ENCODE measurements around the gene STXBP5. TPM values are rescaled to one million over a fixed set of nuclear protein-coding genes. Genes with fewer than 3 reads are reported as not detected.

The STXBP5 gene
- total and polyA plus RNA-seq, 2 of the 13 experiments (the other 11 are each of a cell fraction or from before 2014, with no cell fraction given), result 8.8 to 19.4 TPM

DNA sequence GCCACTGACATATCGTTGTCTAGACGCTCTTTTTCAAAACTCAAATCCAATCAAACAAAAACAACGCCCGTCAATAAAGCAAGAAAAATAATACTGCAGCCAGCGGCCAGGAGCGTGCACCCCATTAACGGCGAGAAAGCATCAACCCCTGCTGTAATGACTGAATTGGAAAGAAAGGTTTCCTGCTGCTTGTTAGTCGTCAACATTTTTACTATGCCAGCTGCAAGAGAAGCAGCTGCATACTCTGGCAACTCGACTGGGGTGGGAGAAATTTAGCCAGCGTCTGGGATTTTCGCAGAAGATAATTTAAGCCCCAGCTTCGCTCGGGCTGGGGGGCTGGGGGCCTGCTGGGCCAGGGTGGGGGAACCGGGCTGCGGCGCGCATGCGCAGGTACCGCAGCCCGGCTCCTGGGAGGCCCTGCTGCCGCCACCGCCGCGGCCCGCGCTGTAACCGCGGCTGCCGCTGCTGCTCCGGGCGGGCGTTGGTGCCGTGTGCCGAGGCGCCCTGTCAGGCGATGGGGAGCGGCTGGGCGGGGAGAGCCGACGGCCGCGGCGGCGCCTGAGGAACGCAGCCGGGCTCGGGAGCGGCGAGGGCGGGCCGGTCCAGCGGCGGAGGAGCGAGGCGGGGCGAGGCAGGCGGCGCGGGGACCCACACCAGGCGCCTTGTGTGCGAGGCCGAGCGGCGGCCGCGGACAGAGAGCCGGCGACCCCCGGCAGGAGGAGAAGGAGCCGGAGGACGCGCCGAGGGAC is 732 bp upstream of the STXBP5 start (continued):
- TF ChIP-seq, protein P1, sequence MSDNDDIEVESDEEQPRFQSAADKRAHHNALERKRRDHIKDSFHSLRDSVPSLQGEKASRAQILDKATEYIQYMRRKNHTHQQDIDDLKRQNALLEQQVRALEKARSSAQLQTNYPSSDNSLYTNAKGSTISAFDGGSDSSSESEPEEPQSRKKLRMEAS (IDR thresholded peaks at IDR 0.05), result peak; percentile 69
- TF ChIP-seq, protein P2, sequence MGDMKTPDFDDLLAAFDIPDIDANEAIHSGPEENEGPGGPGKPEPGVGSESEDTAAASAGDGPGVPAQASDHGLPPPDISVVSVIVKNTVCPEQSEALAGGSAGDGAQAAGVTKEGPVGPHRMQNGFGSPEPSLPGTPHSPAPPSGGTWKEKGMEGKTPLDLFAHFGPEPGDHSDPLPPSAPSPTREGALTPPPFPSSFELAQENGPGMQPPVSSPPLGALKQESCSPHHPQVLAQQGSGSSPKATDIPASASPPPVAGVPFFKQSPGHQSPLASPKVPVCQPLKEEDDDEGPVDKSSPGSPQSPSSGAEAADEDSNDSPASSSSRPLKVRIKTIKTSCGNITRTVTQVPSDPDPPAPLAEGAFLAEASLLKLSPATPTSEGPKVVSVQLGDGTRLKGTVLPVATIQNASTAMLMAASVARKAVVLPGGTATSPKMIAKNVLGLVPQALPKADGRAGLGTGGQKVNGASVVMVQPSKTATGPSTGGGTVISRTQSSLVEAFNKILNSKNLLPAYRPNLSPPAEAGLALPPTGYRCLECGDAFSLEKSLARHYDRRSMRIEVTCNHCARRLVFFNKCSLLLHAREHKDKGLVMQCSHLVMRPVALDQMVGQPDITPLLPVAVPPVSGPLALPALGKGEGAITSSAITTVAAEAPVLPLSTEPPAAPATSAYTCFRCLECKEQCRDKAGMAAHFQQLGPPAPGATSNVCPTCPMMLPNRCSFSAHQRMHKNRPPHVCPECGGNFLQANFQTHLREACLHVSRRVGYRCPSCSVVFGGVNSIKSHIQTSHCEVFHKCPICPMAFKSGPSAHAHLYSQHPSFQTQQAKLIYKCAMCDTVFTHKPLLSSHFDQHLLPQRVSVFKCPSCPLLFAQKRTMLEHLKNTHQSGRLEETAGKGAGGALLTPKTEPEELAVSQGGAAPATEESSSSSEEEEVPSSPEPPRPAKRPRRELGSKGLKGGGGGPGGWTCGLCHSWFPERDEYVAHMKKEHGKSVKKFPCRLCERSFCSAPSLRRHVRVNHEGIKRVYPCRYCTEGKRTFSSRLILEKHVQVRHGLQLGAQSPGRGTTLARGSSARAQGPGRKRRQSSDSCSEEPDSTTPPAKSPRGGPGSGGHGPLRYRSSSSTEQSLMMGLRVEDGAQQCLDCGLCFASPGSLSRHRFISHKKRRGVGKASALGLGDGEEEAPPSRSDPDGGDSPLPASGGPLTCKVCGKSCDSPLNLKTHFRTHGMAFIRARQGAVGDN (CRISPR knock-in tag; IDR thresholded peaks at IDR 0.05), result no peak; the same call in 1 of the 2 replicates
- no peak for TF ChIP-seq YEATS2 (CRISPR knock-in tag; IDR thresholded peaks at IDR 0.05; ENCODE audit: borderline replicate concordance)
- TF ChIP-seq, protein P3, sequence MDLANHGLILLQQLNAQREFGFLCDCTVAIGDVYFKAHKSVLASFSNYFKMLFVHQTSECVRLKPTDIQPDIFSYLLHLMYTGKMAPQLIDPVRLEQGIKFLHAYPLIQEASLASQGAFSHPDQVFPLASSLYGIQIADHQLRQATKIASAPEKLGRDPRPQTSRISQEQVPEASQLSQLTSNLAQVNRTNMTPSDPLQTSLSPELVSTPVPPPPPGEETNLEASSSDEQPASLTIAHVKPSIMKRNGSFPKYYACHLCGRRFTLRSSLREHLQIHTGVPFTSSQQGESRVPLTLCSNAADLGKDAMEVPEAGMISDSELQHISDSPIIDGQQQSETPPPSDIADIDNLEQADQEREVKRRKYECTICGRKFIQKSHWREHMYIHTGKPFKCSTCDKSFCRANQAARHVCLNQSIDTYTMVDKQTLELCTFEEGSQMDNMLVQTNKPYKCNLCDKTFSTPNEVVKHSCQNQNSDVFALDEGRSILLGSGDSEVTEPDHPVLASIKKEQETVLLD (CRISPR knock-in tag; IDR thresholded peaks at IDR 0.05; ENCODE audit: low read depth), result peak; percentile 83
- 0 out of 2 replicates have a peak, but pooled peaks have one; percentile 43 for TF ChIP-seq ZFP82 (CRISPR knock-in tag; IDR thresholded peaks at IDR 0.05; ENCODE audit: borderline replicate concordance)
- TF ChIP-seq, protein P4, sequence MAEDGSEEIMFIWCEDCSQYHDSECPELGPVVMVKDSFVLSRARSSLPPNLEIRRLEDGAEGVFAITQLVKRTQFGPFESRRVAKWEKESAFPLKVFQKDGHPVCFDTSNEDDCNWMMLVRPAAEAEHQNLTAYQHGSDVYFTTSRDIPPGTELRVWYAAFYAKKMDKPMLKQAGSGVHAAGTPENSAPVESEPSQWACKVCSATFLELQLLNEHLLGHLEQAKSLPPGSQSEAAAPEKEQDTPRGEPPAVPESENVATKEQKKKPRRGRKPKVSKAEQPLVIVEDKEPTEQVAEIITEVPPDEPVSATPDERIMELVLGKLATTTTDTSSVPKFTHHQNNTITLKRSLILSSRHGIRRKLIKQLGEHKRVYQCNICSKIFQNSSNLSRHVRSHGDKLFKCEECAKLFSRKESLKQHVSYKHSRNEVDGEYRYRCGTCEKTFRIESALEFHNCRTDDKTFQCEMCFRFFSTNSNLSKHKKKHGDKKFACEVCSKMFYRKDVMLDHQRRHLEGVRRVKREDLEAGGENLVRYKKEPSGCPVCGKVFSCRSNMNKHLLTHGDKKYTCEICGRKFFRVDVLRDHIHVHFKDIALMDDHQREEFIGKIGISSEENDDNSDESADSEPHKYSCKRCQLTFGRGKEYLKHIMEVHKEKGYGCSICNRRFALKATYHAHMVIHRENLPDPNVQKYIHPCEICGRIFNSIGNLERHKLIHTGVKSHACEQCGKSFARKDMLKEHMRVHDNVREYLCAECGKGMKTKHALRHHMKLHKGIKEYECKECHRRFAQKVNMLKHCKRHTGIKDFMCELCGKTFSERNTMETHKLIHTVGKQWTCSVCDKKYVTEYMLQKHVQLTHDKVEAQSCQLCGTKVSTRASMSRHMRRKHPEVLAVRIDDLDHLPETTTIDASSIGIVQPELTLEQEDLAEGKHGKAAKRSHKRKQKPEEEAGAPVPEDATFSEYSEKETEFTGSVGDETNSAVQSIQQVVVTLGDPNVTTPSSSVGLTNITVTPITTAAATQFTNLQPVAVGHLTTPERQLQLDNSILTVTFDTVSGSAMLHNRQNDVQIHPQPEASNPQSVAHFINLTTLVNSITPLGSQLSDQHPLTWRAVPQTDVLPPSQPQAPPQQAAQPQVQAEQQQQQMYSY (CRISPR knock-in tag; IDR thresholded peaks at IDR 0.05), result no peak; the same call in 1 of the 2 replicates
- TF ChIP-seq MED8 (CRISPR knock-in tag; IDR thresholded peaks at IDR 0.05; ENCODE audit: insufficient replicate concordance), result no peak
- TF ChIP-seq ZNF292 (CRISPR knock-in tag; IDR thresholded peaks at IDR 0.05; ENCODE audit: borderline replicate concordance, low read depth), result no peak
- TF ChIP-seq ZNF75D (CRISPR knock-in tag; IDR thresholded peaks at IDR 0.05; ENCODE audit: borderline replicate concordance), result no peak
- TF ChIP-seq, protein P5, sequence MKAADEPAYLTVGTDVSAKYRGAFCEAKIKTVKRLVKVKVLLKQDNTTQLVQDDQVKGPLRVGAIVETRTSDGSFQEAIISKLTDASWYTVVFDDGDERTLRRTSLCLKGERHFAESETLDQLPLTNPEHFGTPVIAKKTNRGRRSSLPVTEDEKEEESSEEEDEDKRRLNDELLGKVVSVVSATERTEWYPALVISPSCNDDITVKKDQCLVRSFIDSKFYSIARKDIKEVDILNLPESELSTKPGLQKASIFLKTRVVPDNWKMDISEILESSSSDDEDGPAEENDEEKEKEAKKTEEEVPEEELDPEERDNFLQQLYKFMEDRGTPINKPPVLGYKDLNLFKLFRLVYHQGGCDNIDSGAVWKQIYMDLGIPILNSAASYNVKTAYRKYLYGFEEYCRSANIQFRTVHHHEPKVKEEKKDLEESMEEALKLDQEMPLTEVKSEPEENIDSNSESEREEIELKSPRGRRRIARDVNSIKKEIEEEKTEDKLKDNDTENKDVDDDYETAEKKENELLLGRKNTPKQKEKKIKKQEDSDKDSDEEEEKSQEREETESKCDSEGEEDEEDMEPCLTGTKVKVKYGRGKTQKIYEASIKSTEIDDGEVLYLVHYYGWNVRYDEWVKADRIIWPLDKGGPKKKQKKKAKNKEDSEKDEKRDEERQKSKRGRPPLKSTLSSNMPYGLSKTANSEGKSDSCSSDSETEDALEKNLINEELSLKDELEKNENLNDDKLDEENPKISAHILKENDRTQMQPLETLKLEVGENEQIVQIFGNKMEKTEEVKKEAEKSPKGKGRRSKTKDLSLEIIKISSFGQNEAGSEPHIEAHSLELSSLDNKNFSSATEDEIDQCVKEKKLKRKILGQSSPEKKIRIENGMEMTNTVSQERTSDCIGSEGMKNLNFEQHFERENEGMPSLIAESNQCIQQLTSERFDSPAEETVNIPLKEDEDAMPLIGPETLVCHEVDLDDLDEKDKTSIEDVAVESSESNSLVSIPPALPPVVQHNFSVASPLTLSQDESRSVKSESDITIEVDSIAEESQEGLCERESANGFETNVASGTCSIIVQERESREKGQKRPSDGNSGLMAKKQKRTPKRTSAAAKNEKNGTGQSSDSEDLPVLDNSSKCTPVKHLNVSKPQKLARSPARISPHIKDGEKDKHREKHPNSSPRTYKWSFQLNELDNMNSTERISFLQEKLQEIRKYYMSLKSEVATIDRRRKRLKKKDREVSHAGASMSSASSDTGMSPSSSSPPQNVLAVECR (CRISPR knock-in tag; IDR thresholded peaks at IDR 0.05; ENCODE audit: borderline replicate concordance), result no peak
- no peak for TF ChIP-seq HOXA5 (CRISPR knock-in tag; IDR thresholded peaks at IDR 0.05)
- TF ChIP-seq DNMT3B (CRISPR knock-in tag; conservative IDR thresholded peaks at IDR 0.05), result no peak
- peak; percentile 49; the same call in 1 of the 2 replicates for TF ChIP-seq SP4 (CRISPR knock-in tag; IDR thresholded peaks at IDR 0.05)
